Central memory CD8-positive, alpha-beta T cell (primary cell): ENCODE data around the gene NDUFB6.
"Not testable (repeated sequence)": the region's sequence is repeated elsewhere in the genome, so short reads cannot be mapped to it uniquely, and the experiment has no call there.

Source experiments
- ATAC-seq: fragments of 150-1000 bp; cut with Tn5 transposase; replicated peaks from 2 replicates; pipeline ENCODE4 v1.10.0; 2022; ENCODE audit warnings: mild to moderate bottlenecking, moderate FRiP score, moderate number of reproducible peaks; ENCODE audit not compliant: poor library complexity, severe bottlenecking; ENCODE audit errors: extremely low read depth
- DNase-seq, 2 donors: peaks; one replicate each; pipeline ENCODE4 v3.0.0; 2021; ENCODE audit warnings: low spot score in 2 of 2
- H3K27ac Mint-ChIP-seq: one replicate; pipeline ENCODE4 v1.8.0; 2022; ENCODE audit warnings: low read depth, mild to moderate bottlenecking, moderate library complexity, mixed read lengths
- H3K27me3 Mint-ChIP-seq: one replicate; pipeline ENCODE4 v1.8.0; 2022; ENCODE audit warnings: mixed read lengths
- H3K36me3 Mint-ChIP-seq: one replicate; pipeline ENCODE4 v1.8.0; 2022; ENCODE audit warnings: mild to moderate bottlenecking, moderate library complexity, mixed read lengths; ENCODE audit not compliant: insufficient read depth
- H3K4me1 Mint-ChIP-seq: one replicate; pipeline ENCODE4 v1.8.0; 2022; ENCODE audit warnings: mixed read lengths
- H3K4me3 Mint-ChIP-seq: one replicate; pipeline ENCODE4 v1.8.0; 2022; ENCODE audit warnings: mild to moderate bottlenecking, moderate library complexity, mixed read lengths
- H3K9me3 Mint-ChIP-seq: one replicate; pipeline ENCODE4 v1.8.0; 2022; ENCODE audit warnings: mixed read lengths

The NDUFB6 gene

GRCh38 chr9:32526041-32526706 lies 46.8 kb downstream of the NDUFB6 start, which contains the start of gene RIGI:
TSS of gene RIGI (minus strand) at chr9:32526196. CDS start at chr9:32526166, 30 bp downstream.
- Mint-ChIP-seq H3K9me3 (no peaks in the 10 kb centered on the region), H3K27me3 (no peaks in the 10 kb centered on the region), H3K4me1 (peaks cover 43% of the 10 kb centered on the region), H3K36me3 (peaks cover 23% of the 10 kb centered on the region), H3K4me3 (peak within 1 kb of the TSS; percentile 95), H3K27ac (peak within 1 kb of the TSS; percentile 97)
- peak; percentile 78 for ATAC-seq
- DNase-seq: peak; percentile 60 to 73

- H3K27ac Mint-ChIP-seq: peak overlapping the region; percentile 97
- peaks cover 43% of the 10 kb centered on the region for H3K4me1 Mint-ChIP-seq
- H3K27me3 Mint-ChIP-seq: no peaks in the 10 kb centered on the region
- no peak for ATAC-seq
- H3K36me3 Mint-ChIP-seq: peaks cover 23% of the 10 kb centered on the region
- H3K9me3 Mint-ChIP-seq: no peaks in the 10 kb centered on the region
- no peak for DNase-seq
- peak overlapping the region; percentile 95 for H3K4me3 Mint-ChIP-seq
Observed at GRCh38 chr9:32525709-32526030, 47.3 kb downstream of the NDUFB6 start.

GRCh38 chr9:32524892-32525708 lies 47.9 kb downstream of the NDUFB6 start:
- peak overlapping the region; percentile 97 for H3K27ac Mint-ChIP-seq
- H3K4me3 Mint-ChIP-seq: peak overlapping the region; percentile 95
- peaks cover 43% of the 10 kb centered on the region for H3K4me1 Mint-ChIP-seq
- ATAC-seq (peak; percentile 8), DNase-seq (no peak)
- H3K27me3 Mint-ChIP-seq: no peaks in the 10 kb centered on the region
- H3K9me3 Mint-ChIP-seq: no peaks in the 10 kb centered on the region
- H3K36me3 Mint-ChIP-seq: peaks cover 23% of the 10 kb centered on the region

GRCh38 chr9:32524558-32524891 lies 48.4 kb downstream of the NDUFB6 start:
- peaks cover 43% of the 10 kb centered on the region for H3K4me1 Mint-ChIP-seq
- not testable (repeated sequence) for ATAC-seq, DNase-seq, H3K9me3 Mint-ChIP-seq, H3K27me3 Mint-ChIP-seq
- H3K36me3 Mint-ChIP-seq: peaks cover 23% of the 10 kb centered on the region
- H3K27ac Mint-ChIP-seq: peak overlapping the region; percentile 97
- H3K4me3 Mint-ChIP-seq: peak overlapping the region; percentile 95

GRCh38 chr9:32523910-32524309 lies 49.0 kb downstream of the NDUFB6 start:
- ATAC-seq: no peak
- no peak for DNase-seq
- Mint-ChIP-seq H3K27me3 (no peaks in the 10 kb centered on the region), H3K4me1 (peaks cover 43% of the 10 kb centered on the region), H3K9me3 (no peaks in the 10 kb centered on the region), H3K27ac (peak overlapping the region; percentile 97), H3K4me3 (peak overlapping the region; percentile 95), H3K36me3 (peaks cover 23% of the 10 kb centered on the region)

GRCh38 chr9:32518276-32518675 lies 54.7 kb downstream of the NDUFB6 start:
- Mint-ChIP-seq H3K27ac (no peak overlapping the region), H3K9me3 (no peaks in the 10 kb centered on the region), H3K36me3 (peaks cover 13% of the 10 kb centered on the region), H3K4me1 (peaks cover 60% of the 10 kb centered on the region), H3K27me3 (no peaks in the 10 kb centered on the region), H3K4me3 (no peak overlapping the region)
- DNase-seq: no peak
- ATAC-seq: no peak

- ATAC-seq (no peak), DNase-seq (no peak)
- Mint-ChIP-seq H3K36me3 (peaks cover 2% of the 10 kb centered on the region), H3K9me3 (no peaks in the 10 kb centered on the region), H3K4me1 (peaks cover 61% of the 10 kb centered on the region), H3K27ac (peak overlapping the region; percentile 14), H3K27me3 (no peaks in the 10 kb centered on the region), H3K4me3 (no peak overlapping the region)
Observed at GRCh38 chr9:32516241-32516640, 56.7 kb downstream of the NDUFB6 start.

- H3K4me3 Mint-ChIP-seq: no peak overlapping the region
- ATAC-seq (no peak), DNase-seq (no peak)
- H3K4me1 Mint-ChIP-seq: peaks cover 53% of the 10 kb centered on the region
- H3K27me3 Mint-ChIP-seq: no peaks in the 10 kb centered on the region
- H3K9me3 Mint-ChIP-seq: no peaks in the 10 kb centered on the region
- no peaks in the 10 kb centered on the region for H3K36me3 Mint-ChIP-seq
- no peak overlapping the region for H3K27ac Mint-ChIP-seq
Observed at GRCh38 chr9:32508728-32509127, 64.2 kb downstream of the NDUFB6 start.

- Mint-ChIP-seq H3K36me3 (peaks cover 17% of the 10 kb centered on the region), H3K4me3 (no peak overlapping the region), H3K27ac (no peak overlapping the region), H3K4me1 (peaks cover 18% of the 10 kb centered on the region), H3K9me3 (no peaks in the 10 kb centered on the region), H3K27me3 (no peaks in the 10 kb centered on the region)
- ATAC-seq: no peak
- DNase-seq: no peak
Observed at GRCh38 chr9:32503008-32503407, 70.0 kb downstream of the NDUFB6 start.
